AG04450 (cell line): ENCODE data around the gene FHIT. TPM values are rescaled to one million over a fixed set of nuclear protein-coding genes. Genes with fewer than 3 reads are reported as not detected.

ENCODE experiments used
- CTCF ChIA-PET: fragments of 300-600, 350-600 bp; formaldehyde crosslinking; extraction: SDS; loops from one replicate; lab custom pipeline; 2022; ENCODE audit warnings: antibody characterized with exemption, inconsistent platforms; lab: Charles Lee
- POLR2A ChIA-PET: fragments of 350-600 bp; formaldehyde crosslinking; extraction: SDS; loops from one replicate; lab custom pipeline; 2021; ENCODE audit warnings: antibody characterized with exemption, inconsistent platforms; lab: Yijun Ruan, JAX
- DNase-seq: peaks from one replicate; pipeline ENCODE4 v3.0.0-alpha.2; 2011; ENCODE audit warnings: low read depth, low spot score
- H3K27ac ChIP-seq: one replicate; pipeline ENCODE4 v1.5.1; 2012; ENCODE audit warnings: low read depth, low read length, control low read depth
- H3K27me3 ChIP-seq: one replicate; pipeline ENCODE4 v1.6.0; 2012; ENCODE audit warnings: low read length; ENCODE audit not compliant: control insufficient read depth, insufficient read depth
- H3K4me3 ChIP-seq: 2 replicates; pipeline ENCODE4 v1.5.1; 2011; ENCODE audit warnings: mild to moderate bottlenecking, low read depth, low read length, control low read depth
- H3K9me3 ChIP-seq: 2 replicates; pipeline ENCODE4 v1.5.1; 2012; ENCODE audit warnings: low read length; ENCODE audit not compliant: control insufficient read depth, insufficient read depth
- polyA plus RNA-seq: library from polyadenylated mRNA; depleted of rRNA; stranded (reverse); fragments of >200 nt; gene quantifications from 2 replicates; pipeline ENCODE4 v1.2.3, GENCODE V29; 2011
- TF ChIP-seq, protein P1 (sequence below): IDR thresholded peaks from 2 replicates; pipeline ENCODE4 v1.5.1; 2011; ENCODE audit warnings: low read depth, low read length, control low read depth, inconsistent platforms

Gene FHIT
- polyA plus RNA-seq, 1 experiment, result 0.17 TPM

DNA sequence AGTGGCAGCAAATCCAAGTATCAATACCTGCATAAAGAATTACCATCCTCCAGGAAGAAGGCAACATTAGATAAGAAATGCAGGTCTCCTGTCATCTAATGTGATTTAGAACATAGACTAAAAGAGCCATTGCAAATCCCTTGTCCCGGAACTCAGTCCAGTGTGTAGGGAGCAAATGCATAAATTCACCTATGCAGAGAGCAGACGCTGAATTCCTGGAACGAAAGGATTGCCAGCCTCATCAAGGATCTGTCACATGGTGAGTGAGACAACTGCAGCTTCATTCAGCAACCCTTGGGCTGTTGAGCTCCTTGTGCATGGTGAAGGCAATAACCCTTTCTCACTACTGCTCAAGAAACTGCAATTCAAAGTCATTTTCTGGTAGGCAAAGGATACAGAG is 1504.7 kb downstream of the FHIT start:
- no peaks in the 10 kb centered on the region for H3K27me3 ChIP-seq
- H3K9me3 ChIP-seq, result no peaks in the 10 kb centered on the region
- no peak overlapping the region for H3K27ac ChIP-seq
- no peak overlapping the region for H3K4me3 ChIP-seq
- ChIA-PET CTCF (no interaction called here), POLR2A (no interaction called here)
- TF ChIP-seq, protein P1, sequence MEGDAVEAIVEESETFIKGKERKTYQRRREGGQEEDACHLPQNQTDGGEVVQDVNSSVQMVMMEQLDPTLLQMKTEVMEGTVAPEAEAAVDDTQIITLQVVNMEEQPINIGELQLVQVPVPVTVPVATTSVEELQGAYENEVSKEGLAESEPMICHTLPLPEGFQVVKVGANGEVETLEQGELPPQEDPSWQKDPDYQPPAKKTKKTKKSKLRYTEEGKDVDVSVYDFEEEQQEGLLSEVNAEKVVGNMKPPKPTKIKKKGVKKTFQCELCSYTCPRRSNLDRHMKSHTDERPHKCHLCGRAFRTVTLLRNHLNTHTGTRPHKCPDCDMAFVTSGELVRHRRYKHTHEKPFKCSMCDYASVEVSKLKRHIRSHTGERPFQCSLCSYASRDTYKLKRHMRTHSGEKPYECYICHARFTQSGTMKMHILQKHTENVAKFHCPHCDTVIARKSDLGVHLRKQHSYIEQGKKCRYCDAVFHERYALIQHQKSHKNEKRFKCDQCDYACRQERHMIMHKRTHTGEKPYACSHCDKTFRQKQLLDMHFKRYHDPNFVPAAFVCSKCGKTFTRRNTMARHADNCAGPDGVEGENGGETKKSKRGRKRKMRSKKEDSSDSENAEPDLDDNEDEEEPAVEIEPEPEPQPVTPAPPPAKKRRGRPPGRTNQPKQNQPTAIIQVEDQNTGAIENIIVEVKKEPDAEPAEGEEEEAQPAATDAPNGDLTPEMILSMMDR, result no peak
- no peak for DNase-seq

DNA sequence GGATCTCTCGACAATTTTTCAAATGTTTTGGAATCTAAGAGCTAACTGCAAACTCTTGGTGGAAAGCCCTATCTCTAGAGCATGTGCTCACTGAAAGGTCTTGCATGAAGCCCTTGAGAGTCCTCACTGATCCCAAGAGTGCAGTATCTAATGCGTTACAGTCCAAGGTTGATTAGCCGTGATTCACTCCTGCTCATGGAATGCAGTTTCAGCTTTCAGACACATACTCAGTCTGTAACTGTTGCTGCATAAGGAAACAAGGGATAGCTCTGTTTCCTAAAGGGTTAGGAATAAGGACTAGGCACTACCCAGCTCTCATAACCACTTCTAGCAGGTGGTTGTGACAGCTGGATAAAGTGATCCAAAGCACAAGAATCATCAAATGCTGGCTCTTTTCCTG is 1514.0 kb downstream of the FHIT start:
- no peak for DNase-seq
- CTCF ChIA-PET, result interaction anchor here (0.8 kb wide), 1 partner anchor 10 kb away, joined by 3 read pairs; no protein-coding TSS in a partner anchor
- POLR2A ChIA-PET, result no interaction called here
- TF ChIP-seq, protein P1, result no peak
- peaks cover 4% of the 10 kb centered on the region for H3K27me3 ChIP-seq
- no peak overlapping the region for H3K27ac ChIP-seq
- no peaks in the 10 kb centered on the region for H3K9me3 ChIP-seq
- H3K4me3 ChIP-seq, result no peak overlapping the region

DNA sequence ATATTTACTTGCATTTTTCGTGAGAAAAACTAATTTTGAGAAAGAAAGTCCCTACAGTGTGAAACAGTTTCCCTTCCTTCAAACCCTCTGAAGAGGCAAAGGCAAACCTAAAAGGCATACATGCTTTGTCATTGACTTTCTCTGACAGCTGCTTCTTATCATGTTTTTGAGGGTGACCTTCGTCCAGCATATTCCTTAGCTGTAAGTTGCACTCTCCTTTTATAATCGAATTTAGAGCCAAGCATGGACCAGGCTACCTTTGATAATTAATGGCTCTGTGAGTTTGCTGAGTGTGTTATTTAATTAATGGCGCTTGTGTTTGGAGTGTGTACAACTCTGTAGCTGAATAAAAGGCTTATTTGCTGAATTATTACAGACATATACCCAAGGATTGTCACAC is 1517.2 kb downstream of the FHIT start:
- POLR2A ChIA-PET, result no interaction called here
- H3K27me3 ChIP-seq, result peaks cover 4% of the 10 kb centered on the region
- TF ChIP-seq, protein P1, result no peak

DNA sequence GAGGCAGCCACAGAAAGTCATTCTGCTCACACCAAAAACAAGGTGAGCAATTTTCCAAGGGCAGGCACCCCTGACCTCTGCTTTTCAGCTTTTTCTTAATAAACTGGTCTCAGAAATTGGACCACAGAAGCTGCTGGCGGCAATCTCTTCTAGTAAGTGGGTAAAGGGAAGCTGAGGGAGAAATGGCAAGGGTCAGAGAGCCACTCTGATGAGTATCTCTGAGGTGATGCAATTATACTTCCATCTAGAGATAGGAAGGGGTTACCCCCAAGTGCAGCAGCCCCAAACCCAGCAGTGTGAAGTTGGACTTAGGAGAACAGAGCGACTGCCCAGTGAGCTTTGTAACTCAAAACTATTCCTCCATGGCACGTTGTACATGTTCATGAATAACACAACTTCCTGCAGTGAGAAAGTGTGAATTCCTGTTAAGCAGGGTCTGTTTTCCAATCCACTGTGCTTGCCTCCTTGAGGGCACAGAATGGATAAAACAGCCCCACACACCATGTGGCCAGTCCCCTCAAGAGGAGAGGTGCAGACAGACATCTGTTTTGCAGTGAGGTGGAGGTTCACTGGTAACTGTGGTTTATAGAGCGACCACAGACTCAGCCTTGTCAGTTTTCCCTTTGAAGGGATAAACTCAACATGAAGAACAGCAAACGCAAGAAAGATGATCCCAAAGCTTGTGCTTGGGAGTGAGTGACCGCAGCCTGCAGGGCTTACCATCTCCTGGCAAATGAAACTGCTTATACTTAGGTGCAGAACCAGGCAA is 1518.0 kb downstream of the FHIT start:
- peaks cover 4% of the 10 kb centered on the region for H3K27me3 ChIP-seq
- no peak overlapping the region for H3K4me3 ChIP-seq
- TF ChIP-seq, protein P1, result no peak
- POLR2A ChIA-PET, result no interaction called here
- no peak for DNase-seq
- no peaks in the 10 kb centered on the region for H3K9me3 ChIP-seq
- H3K27ac ChIP-seq, result no peak overlapping the region
- CTCF ChIA-PET, result interaction anchor here (0.9 kb wide), 1 partner anchor 124 kb away, joined by 4 read pairs; no protein-coding TSS in a partner anchor

More for the DNA sequence above, 1517.2 kb downstream of the FHIT start:
- H3K27ac ChIP-seq, result no peak overlapping the region
- DNase-seq, result no peak
- CTCF ChIA-PET, result interaction anchor here (0.6 kb wide), 1 partner anchor 1166 kb away, joined by 6 read pairs; no protein-coding TSS in a partner anchor
- H3K4me3 ChIP-seq, result no peak overlapping the region
- no peaks in the 10 kb centered on the region for H3K9me3 ChIP-seq

DNA sequence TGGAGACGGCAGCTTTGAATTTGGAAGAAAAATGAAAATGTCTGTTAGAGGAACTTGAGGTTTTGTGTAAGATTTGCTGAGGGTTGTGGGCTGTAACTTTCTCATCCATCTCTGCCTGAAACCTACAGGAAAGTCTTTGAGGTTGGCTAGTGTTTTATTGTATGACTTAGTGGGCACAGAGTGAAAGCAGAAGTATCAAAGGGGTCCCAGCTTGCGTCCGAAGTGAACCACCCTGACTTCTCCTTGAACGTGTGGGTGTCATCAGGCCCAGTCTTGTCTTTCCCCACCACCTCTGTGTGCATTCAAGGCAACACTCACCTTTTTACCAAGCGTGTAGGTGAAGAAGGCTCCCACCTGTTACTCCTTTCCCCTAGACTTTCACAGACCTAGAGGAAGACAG is 1519.3 kb downstream of the FHIT start:
- DNase-seq, result no peak
- no peaks in the 10 kb centered on the region for H3K9me3 ChIP-seq
- no peak overlapping the region for H3K4me3 ChIP-seq
- POLR2A ChIA-PET, result no interaction called here
- CTCF ChIA-PET, result no interaction called here
- H3K27ac ChIP-seq, result no peak overlapping the region
- peaks cover 7% of the 10 kb centered on the region for H3K27me3 ChIP-seq
- TF ChIP-seq, protein P1, result no peak
